Left ventricle myocardium inferior (tissue), 1 donor: ENCODE measurements around the gene HHIPL1. TPM values are rescaled to one million over a fixed set of nuclear protein-coding genes. Genes with fewer than 3 reads are reported as not detected.

Experiments
- DNase-seq: peaks from one replicate; pipeline ENCODE4 v3.0.0-alpha.2; 2020
- H3K27ac ChIP-seq: fragments of 200-600 bp; replicated peaks from 2 replicates; pipeline ENCODE4 v1.8.0; 2021
- H3K27me3 ChIP-seq: fragments of 200-600 bp; 2 replicates; pipeline ENCODE4 v1.8.0; 2021; ENCODE audit warnings: low read depth
- H3K36me3 ChIP-seq: fragments of 200-600 bp; 2 replicates; pipeline ENCODE4 v1.8.0; 2021
- H3K4me1 ChIP-seq: fragments of 200-600 bp; 2 replicates; pipeline ENCODE4 v1.8.0; 2021
- H3K4me3 ChIP-seq: fragments of 200-600 bp; 2 replicates; pipeline ENCODE4 v1.8.0; 2021; ENCODE audit warnings: mild to moderate bottlenecking, moderate library complexity
- H3K9me3 ChIP-seq: fragments of 200-600 bp; replicated peaks from 2 replicates; pipeline ENCODE4 v1.8.0; 2021
- intact Hi-C: fragments of 100-400 bp; cut with micrococcal nuclease; formaldehyde crosslinking; loops from one replicate; pipeline ENCODE4 v1.11.0; 2022
- total RNA-seq: library from RNA; stranded (reverse); fragmentation: NEBNext Ultra II Directional; extraction: Animal tissue kit (Norgen Biotek cat#: 25700); gene quantifications from one replicate; pipeline ENCODE4 v1.2.1, GENCODE V29; 2021
- TF ChIP-seq, protein P1 (sequence below): fragments of 200-600 bp; IDR thresholded peaks from 2 replicates; pipeline ENCODE4 v1.8.0; 2021; ENCODE audit warnings: antibody characterized with exemption, mild to moderate bottlenecking, borderline replicate concordance
- donor health status: DM: no; HTN: yes; CAD: no; lungs with severe emphysema.

HHIPL1 gene
- total RNA-seq, 1 donor from 2014 or later: 1.2 TPM

GRCh38 chr14:99676657-99677056, 31.7 kb downstream of the HHIPL1 start:
- intact Hi-C loops: no loop called here
- no peak for DNase-seq
- Histone ChIP-seq H3K36me3 (no peaks in the 10 kb centered on the region), H3K9me3 (peaks cover 20% of the 10 kb centered on the region), H3K4me3 (no peak overlapping the region), H3K4me1 (peaks cover 10% of the 10 kb centered on the region), H3K27ac (peak overlapping the region; percentile 57), H3K27me3 (peaks cover 28% of the 10 kb centered on the region)
- TF ChIP-seq, protein P1, sequence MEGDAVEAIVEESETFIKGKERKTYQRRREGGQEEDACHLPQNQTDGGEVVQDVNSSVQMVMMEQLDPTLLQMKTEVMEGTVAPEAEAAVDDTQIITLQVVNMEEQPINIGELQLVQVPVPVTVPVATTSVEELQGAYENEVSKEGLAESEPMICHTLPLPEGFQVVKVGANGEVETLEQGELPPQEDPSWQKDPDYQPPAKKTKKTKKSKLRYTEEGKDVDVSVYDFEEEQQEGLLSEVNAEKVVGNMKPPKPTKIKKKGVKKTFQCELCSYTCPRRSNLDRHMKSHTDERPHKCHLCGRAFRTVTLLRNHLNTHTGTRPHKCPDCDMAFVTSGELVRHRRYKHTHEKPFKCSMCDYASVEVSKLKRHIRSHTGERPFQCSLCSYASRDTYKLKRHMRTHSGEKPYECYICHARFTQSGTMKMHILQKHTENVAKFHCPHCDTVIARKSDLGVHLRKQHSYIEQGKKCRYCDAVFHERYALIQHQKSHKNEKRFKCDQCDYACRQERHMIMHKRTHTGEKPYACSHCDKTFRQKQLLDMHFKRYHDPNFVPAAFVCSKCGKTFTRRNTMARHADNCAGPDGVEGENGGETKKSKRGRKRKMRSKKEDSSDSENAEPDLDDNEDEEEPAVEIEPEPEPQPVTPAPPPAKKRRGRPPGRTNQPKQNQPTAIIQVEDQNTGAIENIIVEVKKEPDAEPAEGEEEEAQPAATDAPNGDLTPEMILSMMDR: no peak

- peaks cover 10% of the 10 kb centered on the region for H3K4me1 ChIP-seq
- H3K36me3 ChIP-seq: no peaks in the 10 kb centered on the region
- peaks cover 20% of the 10 kb centered on the region for H3K9me3 ChIP-seq
- no peak overlapping the region for H3K4me3 ChIP-seq
- TF ChIP-seq, protein P1: no peak
- no peak for DNase-seq
- peak overlapping the region; percentile 57 for H3K27ac ChIP-seq
- peaks cover 28% of the 10 kb centered on the region for H3K27me3 ChIP-seq
- intact Hi-C loops: no loop called here
These were observed 32.6 kb downstream of the HHIPL1 start for GRCh38 chr14:99677231-99678140.

DNA sequence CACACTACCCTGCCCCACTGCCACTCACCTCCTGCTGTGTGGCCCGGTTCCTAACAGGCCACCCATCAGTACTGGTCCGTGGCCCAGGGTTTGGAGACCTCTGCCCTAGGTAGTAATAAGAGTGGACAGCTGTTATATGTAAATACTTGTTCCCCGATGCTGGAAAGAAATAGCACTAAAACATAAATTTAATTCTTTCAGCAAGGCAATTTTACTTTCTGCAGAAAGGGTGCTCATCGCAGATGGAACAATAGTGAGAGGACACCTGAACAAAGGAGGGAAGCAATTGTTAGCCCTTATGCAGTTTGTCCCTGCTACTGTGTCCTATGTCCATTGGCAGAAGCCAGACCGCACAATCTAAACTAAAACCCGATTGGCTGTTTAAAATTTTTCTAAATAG, 33.3 kb downstream of the HHIPL1 start:
- Histone ChIP-seq H3K4me1 (peaks cover 15% of the 10 kb centered on the region), H3K9me3 (peaks cover 20% of the 10 kb centered on the region), H3K36me3 (no peaks in the 10 kb centered on the region), H3K27ac (peak overlapping the region; percentile 57), H3K27me3 (peaks cover 28% of the 10 kb centered on the region), H3K4me3 (no peak overlapping the region)
- intact Hi-C loops: no loop called here
- no peak for DNase-seq
- TF ChIP-seq, protein P1: no peak

DNA sequence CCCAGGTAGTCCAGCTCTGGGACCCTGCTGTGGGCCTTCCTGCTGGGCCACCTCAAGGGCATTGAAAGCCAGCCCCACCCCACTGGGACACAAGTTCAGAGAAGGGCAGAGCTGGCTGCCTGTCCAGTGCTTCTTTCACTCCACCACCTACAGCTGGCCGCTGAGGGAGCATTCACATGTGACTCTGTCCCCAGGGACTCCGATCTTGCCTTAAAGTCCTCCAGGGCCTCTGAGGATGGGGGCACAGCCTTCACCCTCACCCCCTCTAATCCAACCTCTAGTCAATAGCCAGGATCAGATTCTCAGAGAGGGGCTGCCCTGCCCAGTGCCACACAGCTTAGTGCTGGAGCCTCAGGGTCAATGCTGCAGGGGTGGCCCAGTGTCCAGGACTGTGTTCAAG, 34.2 kb downstream of the HHIPL1 start:
- Histone ChIP-seq H3K27ac (no peak overlapping the region), H3K4me1 (peaks cover 19% of the 10 kb centered on the region), H3K9me3 (peaks cover 20% of the 10 kb centered on the region), H3K4me3 (no peak overlapping the region), H3K36me3 (no peaks in the 10 kb centered on the region), H3K27me3 (peaks cover 27% of the 10 kb centered on the region)
- DNase-seq: no peak
- intact Hi-C loops: no loop called here
- TF ChIP-seq, protein P1: no peak

DNA sequence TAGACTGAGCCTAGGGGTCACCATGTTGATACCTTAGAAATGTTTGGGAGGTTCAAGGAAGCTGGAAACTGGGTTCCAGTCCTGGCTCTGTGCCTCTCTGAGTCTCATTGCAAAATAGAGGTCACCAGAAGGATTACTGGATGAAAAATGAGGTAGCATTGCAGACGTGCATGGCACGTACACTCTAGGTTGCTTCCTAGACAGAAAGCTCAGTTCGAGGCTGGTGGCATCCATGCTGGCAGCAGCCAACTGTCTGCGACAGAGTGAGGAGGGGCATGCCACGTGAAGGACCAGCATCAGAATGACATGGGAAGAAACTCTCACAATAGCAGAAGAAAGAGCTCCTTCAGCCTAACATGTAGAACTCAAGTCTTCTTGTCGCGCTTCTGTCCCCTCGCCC, 34.6 kb downstream of the HHIPL1 start:
- intact Hi-C loops: no loop called here
- Histone ChIP-seq H3K27ac (no peak overlapping the region), H3K4me3 (no peak overlapping the region), H3K27me3 (peaks cover 22% of the 10 kb centered on the region), H3K4me1 (peaks cover 23% of the 10 kb centered on the region), H3K9me3 (peaks cover 20% of the 10 kb centered on the region), H3K36me3 (no peaks in the 10 kb centered on the region)
- TF ChIP-seq, protein P1: no peak
- DNase-seq: no peak
